Mesothelial cell of epicardium (in vitro differentiated cells): Measurements from ENCODE around the gene UBTD1. TPM values are rescaled to one million over a fixed set of nuclear protein-coding genes. Genes with fewer than 3 reads are reported as not detected.

Source experiments
- DNase-seq, 2 experiments: peaks; one replicate each; pipeline ENCODE4 v3.0.0; 2021; ENCODE audit warnings: low spot score in 2 of 2; ENCODE audit not compliant: unreplicated experiment in 2 of 2
- H3K27ac Mint-ChIP-seq: 2 replicates; pipeline ENCODE4 v1.8.0; 2021; ENCODE audit warnings: mixed read lengths
- H3K27me3 Mint-ChIP-seq: 2 replicates; pipeline ENCODE4 v1.8.0; 2021; ENCODE audit warnings: low read depth, mixed read lengths
- H3K36me3 Mint-ChIP-seq: 2 replicates; pipeline ENCODE4 v1.8.0; 2021; ENCODE audit warnings: mixed read lengths
- H3K4me1 Mint-ChIP-seq: 2 replicates; pipeline ENCODE4 v1.8.0; 2021; ENCODE audit warnings: mixed read lengths
- H3K4me3 Mint-ChIP-seq: 2 replicates; pipeline ENCODE4 v1.8.0; 2021; ENCODE audit warnings: mild to moderate bottlenecking, moderate library complexity, mixed read lengths
- H3K9me3 Mint-ChIP-seq: 2 replicates; pipeline ENCODE4 v1.8.0; 2021; ENCODE audit warnings: mixed read lengths
- CTCF ChIP-seq: fragments of 200-600 bp; sonication (generic); IDR thresholded peaks from one replicate; pipeline ENCODE4 v1.5.0; 2021; ENCODE audit warnings: antibody characterized with exemption; ENCODE audit not compliant: unreplicated experiment
- total RNA-seq: library from RNA; stranded (reverse); gene quantifications from 3 replicates; pipeline ENCODE4 v1.2.1, GENCODE V29; 2021

UBTD1 gene
- total RNA-seq, 1 donor from 2014 or later: 9.1 TPM

- Mint-ChIP-seq H3K27ac (no peak overlapping the region), H3K9me3 (no peaks in the 10 kb centered on the region), H3K36me3 (peaks cover 41% of the 10 kb centered on the region), H3K4me3 (no peak overlapping the region), H3K4me1 (peaks cover 3% of the 10 kb centered on the region), H3K27me3 (no peaks in the 10 kb centered on the region)
- TF ChIP-seq CTCF: no peak
- no peak for DNase-seq
Measured at GRCh38 chr10:97456034-97456685, 42.6 kb upstream of the UBTD1 start.

DNA sequence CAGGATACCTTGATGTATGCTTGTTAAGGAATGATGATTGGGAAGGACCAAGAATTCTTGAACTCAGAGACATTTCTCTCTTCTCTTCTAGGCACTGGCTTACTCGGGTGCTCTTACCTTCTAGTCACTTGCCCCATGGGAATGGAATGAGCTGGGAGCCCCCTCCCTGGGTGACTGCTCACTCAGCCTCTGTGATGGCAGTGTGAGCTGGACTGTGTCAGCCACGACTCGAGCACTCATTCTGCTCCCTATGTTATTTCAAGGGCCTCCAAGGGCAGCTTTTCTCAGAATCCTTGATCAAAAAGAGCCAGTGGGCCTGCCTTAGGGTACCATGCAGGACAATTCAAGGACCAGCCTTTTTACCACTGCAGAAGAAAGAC, 42.0 kb upstream of the UBTD1 start:
- Mint-ChIP-seq H3K4me3 (no peak overlapping the region), H3K9me3 (no peaks in the 10 kb centered on the region), H3K27ac (no peak overlapping the region), H3K4me1 (peaks cover 3% of the 10 kb centered on the region), H3K36me3 (peaks cover 41% of the 10 kb centered on the region), H3K27me3 (no peaks in the 10 kb centered on the region)
- TF ChIP-seq CTCF: no peak
- DNase-seq: no peak

GRCh38 chr10:97459111-97459510, 39.6 kb upstream of the UBTD1 start:
- no peak for DNase-seq
- no peak for TF ChIP-seq CTCF
- H3K36me3 Mint-ChIP-seq: peaks cover 47% of the 10 kb centered on the region
- peaks cover 3% of the 10 kb centered on the region for H3K4me1 Mint-ChIP-seq
- no peak overlapping the region for H3K27ac Mint-ChIP-seq
- H3K4me3 Mint-ChIP-seq: no peak overlapping the region
- no peaks in the 10 kb centered on the region for H3K9me3 Mint-ChIP-seq
- H3K27me3 Mint-ChIP-seq: no peaks in the 10 kb centered on the region

DNA sequence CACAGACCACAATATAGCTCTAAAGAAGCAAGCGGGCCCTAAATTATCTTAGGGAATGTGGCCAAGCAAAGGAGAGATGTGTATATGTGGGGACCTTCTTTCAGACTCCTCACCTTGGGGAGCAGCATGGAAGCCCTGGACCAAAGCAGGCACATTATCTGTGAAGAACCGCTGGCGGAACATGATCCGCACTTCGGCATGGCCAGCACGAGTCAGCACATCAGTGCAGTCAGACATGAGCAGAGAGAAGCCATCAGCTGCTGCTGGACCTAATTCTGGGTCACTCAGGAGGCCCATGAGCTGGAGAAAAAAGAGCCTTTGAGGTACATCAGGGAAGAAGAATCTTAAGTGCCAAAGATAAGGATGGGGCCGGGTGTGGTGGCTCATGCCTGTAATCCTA, 38.8 kb upstream of the UBTD1 start:
- Mint-ChIP-seq H3K4me3 (no peak overlapping the region), H3K27ac (no peak overlapping the region), H3K4me1 (no peaks in the 10 kb centered on the region), H3K27me3 (no peaks in the 10 kb centered on the region), H3K36me3 (peaks cover 42% of the 10 kb centered on the region), H3K9me3 (no peaks in the 10 kb centered on the region)
- DNase-seq: no peak
- no peak for TF ChIP-seq CTCF

- Mint-ChIP-seq H3K27me3 (no peaks in the 10 kb centered on the region), H3K4me3 (no peak overlapping the region), H3K36me3 (peaks cover 36% of the 10 kb centered on the region), H3K9me3 (no peaks in the 10 kb centered on the region), H3K4me1 (no peaks in the 10 kb centered on the region), H3K27ac (no peak overlapping the region)
- no peak for DNase-seq
- TF ChIP-seq CTCF: no peak
Measured at GRCh38 chr10:97462309-97462708, 36.4 kb upstream of the UBTD1 start.
